H1 (cell line): ENCODE results near the gene NODAL. TPM values are rescaled to one million over a fixed set of nuclear protein-coding genes. Genes with fewer than 3 reads are reported as not detected.

Source experiments
- CTCF ChIA-PET: fragments of 300-600 bp; sonication (Branson Sonifier 250); formaldehyde crosslinking; loops from one replicate; lab custom pipeline; 2021; ENCODE audit not compliant: partially characterized antibody; lab: Charles Lee
- POLR2A ChIA-PET: fragments of 300-600 bp; sonication (Branson Sonifier 250); formaldehyde crosslinking; loops from one replicate; lab custom pipeline; 2021; ENCODE audit warnings: inconsistent platforms; ENCODE audit not compliant: partially characterized antibody; lab: Charles Lee
- DNase-seq, 2 experiments: peaks; one replicate each; pipeline versions ENCODE4 v3.0.0 to v3.0.0-alpha.2; 2010 to 2022; ENCODE audit warnings: low spot score in 2 of 2, low read depth in 1 of 2, mixed read lengths in 1 of 2
- FAIRE-seq: peaks from 2 replicates; lab custom pipeline; 2011; peaks lifted over from hg19 to GRCh38; lab: Jason Lieb, UNC
- H2AFZ ChIP-seq: 2 replicates; pipeline ENCODE4 v1.8.1; 2012; ENCODE audit warnings: low read length, inconsistent platforms
- H2AK5ac ChIP-seq: 2 replicates; pipeline ENCODE4 v1.6.1; 2013; ENCODE audit warnings: low read depth, low read length
- H2BK120ac ChIP-seq: replicated peaks from 2 replicates; pipeline ENCODE3; 2013; ENCODE audit warnings: low read depth, low read length, inconsistent platforms
- H2BK12ac ChIP-seq: 2 replicates; pipeline ENCODE4 v1.6.1; 2013; ENCODE audit warnings: low read depth, low read length
- H2BK15ac ChIP-seq: 2 replicates; pipeline ENCODE4 v1.6.1; 2013; ENCODE audit warnings: low read length
- H2BK20ac ChIP-seq: 2 replicates; pipeline ENCODE4 v1.6.1; 2013; ENCODE audit warnings: low read length
- H2BK5ac ChIP-seq: 2 replicates; pipeline ENCODE4 v1.6.1; 2013; ENCODE audit warnings: low read depth, low read length
- H3K14ac ChIP-seq: 2 replicates; pipeline ENCODE4 v1.6.1; 2013; ENCODE audit warnings: inconsistent platforms; ENCODE audit not compliant: insufficient read length
- H3K18ac ChIP-seq: 2 replicates; pipeline ENCODE4 v1.6.1; 2013; ENCODE audit warnings: low read length; ENCODE audit errors: extremely low read depth
- H3K23ac ChIP-seq: 2 replicates; pipeline ENCODE4 v1.6.1; 2013; ENCODE audit warnings: inconsistent platforms; ENCODE audit not compliant: insufficient read length
- H3K23me2 ChIP-seq: 2 replicates; pipeline ENCODE4 v1.6.1; 2013; ENCODE audit warnings: low read depth, low read length
- H3K27ac ChIP-seq: 2 replicates; pipeline ENCODE4 v1.6.1; 2011; ENCODE audit warnings: low read depth, low read length, inconsistent platforms
- H3K27me3 ChIP-seq, 4 experiments: replicated peaks in 1 of 4; 1 replicate in 1 of 4; 2 replicates in 3 of 4; pipeline versions ENCODE4 v1.6.1 to v1.8.1; 2011 to 2013; ENCODE audit warnings: low read length in 3 of 4, mild to moderate bottlenecking in 3 of 4, inconsistent platforms in 2 of 4, mixed read lengths in 2 of 4, moderate library complexity in 1 of 4; ENCODE audit not compliant: control insufficient read depth in 3 of 4, insufficient read depth in 3 of 4; ENCODE audit errors: extremely low read depth in 1 of 4
- H3K36me3 ChIP-seq, 4 experiments: 2 replicates each; pipeline versions ENCODE4 v1.6.1 to v1.8.1; 2011 to 2013; ENCODE audit warnings: mild to moderate bottlenecking in 4 of 4, low read length in 3 of 4, moderate library complexity in 2 of 4, control low read depth in 1 of 4, inconsistent platforms in 1 of 4; ENCODE audit not compliant: insufficient read depth in 4 of 4, control insufficient read depth in 2 of 4
- H3K4ac ChIP-seq: replicated peaks from 2 replicates; pipeline ENCODE3; 2013; ENCODE audit warnings: low read length, low read depth, mixed read lengths, inconsistent platforms; ENCODE audit not compliant: insufficient read length
- H3K4me1 ChIP-seq, 4 experiments: replicated peaks in 1 of 4; 1 replicate in 1 of 4; 2 replicates in 3 of 4; pipeline versions ENCODE4 v1.6.1 to v1.8.1; 2011 to 2013; ENCODE audit warnings: low read length in 3 of 4, inconsistent platforms in 2 of 4, mixed read lengths in 1 of 4; ENCODE audit not compliant: insufficient read depth in 4 of 4, control insufficient read depth in 3 of 4
- H3K4me2 ChIP-seq, 2 experiments: 2 replicates each; pipeline versions ENCODE4 v1.6.1 to v1.8.1; 2011 to 2013; ENCODE audit warnings: low read depth in 2 of 2, low read length in 2 of 2, control low read depth in 1 of 2, inconsistent platforms in 1 of 2, mild to moderate bottlenecking in 1 of 2; ENCODE audit not compliant: insufficient read depth in 1 of 2
- H3K4me3 ChIP-seq, 4 experiments: fragments of 200-600, 300-600 bp in 1 of 4; sonication (generic), shearing (Covaris generic), sonication (Bioruptor Twin) in 1 of 4; 2 replicates each; pipeline versions ENCODE4 v1.5.1 to v1.8.1; 2011 to 2016; ENCODE audit warnings: low read length in 4 of 4, low read depth in 3 of 4, control low read depth in 2 of 4, inconsistent platforms in 2 of 4, mild to moderate bottlenecking in 2 of 4, mixed read lengths in 1 of 4, moderate library complexity in 1 of 4; ENCODE audit not compliant: insufficient read depth in 2 of 4; ENCODE audit errors: extremely low read depth in 1 of 4
- H3K56ac ChIP-seq: replicated peaks from 2 replicates; pipeline ENCODE3; 2013; ENCODE audit warnings: low read depth, mild to moderate bottlenecking, mixed read lengths, low read length, inconsistent platforms; ENCODE audit not compliant: insufficient read length
- H3K79me1 ChIP-seq: 2 replicates; pipeline ENCODE4 v1.6.1; 2013; ENCODE audit warnings: low read depth, low read length, control low read depth
- H3K79me2 ChIP-seq, 2 experiments: 2 replicates each; pipeline versions ENCODE4 v1.6.1 to v1.8.1; 2012 to 2013; ENCODE audit warnings: low read length in 2 of 2, mild to moderate bottlenecking in 2 of 2, inconsistent platforms in 1 of 2; ENCODE audit not compliant: insufficient read depth in 2 of 2, control insufficient read depth in 1 of 2
- H3K9ac ChIP-seq, 4 experiments: replicated peaks in 1 of 4; 1 replicate in 1 of 4; 2 replicates in 3 of 4; pipeline versions ENCODE4 v1.6.1 to v1.8.1; 2011 to 2013; ENCODE audit warnings: low read depth in 3 of 4, low read length in 3 of 4, control low read depth in 2 of 4, mild to moderate bottlenecking in 2 of 4, moderate library complexity in 2 of 4, inconsistent platforms in 1 of 4; ENCODE audit errors: extremely low read depth in 1 of 4
- H3K9me3 ChIP-seq, 2 experiments: 2 replicates each; pipeline versions ENCODE4 v1.6.1 to v1.8.1; 2012 to 2013; ENCODE audit warnings: mild to moderate bottlenecking in 2 of 2, moderate library complexity in 2 of 2, control low read depth in 1 of 2, inconsistent platforms in 1 of 2, low read depth in 1 of 2, low read length in 1 of 2, mixed read lengths in 1 of 2; ENCODE audit not compliant: insufficient read depth in 2 of 2
- H4K20me1 ChIP-seq, 2 experiments: replicated peaks in 1 of 2; 2 replicates each; pipeline versions ENCODE3 to v1.8.1; 2011 to 2013; ENCODE audit warnings: inconsistent platforms in 2 of 2, low read length in 2 of 2, mild to moderate bottlenecking in 1 of 2; ENCODE audit not compliant: insufficient read depth in 2 of 2, control insufficient read depth in 1 of 2
- H4K5ac ChIP-seq: 2 replicates; pipeline ENCODE4 v1.6.1; 2013; ENCODE audit warnings: low read length, low read depth, mixed read lengths, inconsistent platforms; ENCODE audit not compliant: insufficient read length
- H4K8ac ChIP-seq: 2 replicates; pipeline ENCODE4 v1.8.0; 2013; ENCODE audit warnings: mild to moderate bottlenecking, moderate library complexity, low read length, inconsistent platforms; ENCODE audit not compliant: insufficient read depth; ENCODE audit errors: extremely low read depth
- H4K91ac ChIP-seq: replicated peaks from 2 replicates; pipeline ENCODE3; 2013; ENCODE audit warnings: low read length, mixed read lengths, inconsistent platforms; ENCODE audit not compliant: insufficient read length
- CEBPB ChIP-seq: IDR thresholded peaks from 2 replicates; pipeline ENCODE4 v1.6.1; 2012; ENCODE audit warnings: low read depth, low read length
- SP1 ChIP-seq: IDR thresholded peaks from 2 replicates; pipeline ENCODE4 v1.6.1; 2011; ENCODE audit warnings: low read depth, low read length
- WGBS, 2 experiments: shearing (Covaris generic) in 1 of 2; methylation state at CpG; one replicate each; pipeline versions ENCODE4 v1.1.6 to v1.1.7; 2013 to 2015; ENCODE audit warnings: low lambda C conversion rate in 2 of 2, mixed read lengths in 2 of 2, inconsistent platforms in 1 of 2, low coverage in 1 of 2, missing lambda C conversion rate in 1 of 2; ENCODE audit not compliant: insufficient replicate concordance in 2 of 2, insufficient coverage in 1 of 2, insufficient read length in 1 of 2; ENCODE audit errors: extremely low coverage in 1 of 2, missing lambda C conversion rate in 1 of 2; 5-methylcytosine and 5-hydroxymethylcytosine counted together
- polyA plus RNA-seq, 7 experiments: library from polyadenylated mRNA; depleted of rRNA in 3 of 7; stranded (reverse) in 5 of 7; unstranded in 2 of 7; fragments of >200 nt in 5 of 7; fragments of 200-250 nt in 2 of 7; gene quantifications; 1 replicate in 5 of 7; 2 replicates in 1 of 7; 4 replicates in 1 of 7; pipeline versions ENCODE4 v1.2.1 to v1.2.3, GENCODE V29; 2011 to 2013; ENCODE audit warnings: missing spikeins in 2 of 7, mixed read lengths in 2 of 7
- total RNA-seq: library from RNA; stranded (reverse); fragmentation: NEBNext Ultra II Directional; extraction: Animal tissue kit (Norgen Biotek cat#: 25700); gene quantifications from 2 replicates; pipeline ENCODE4 v1.2.1, GENCODE V29; 2021

Gene NODAL
- total and polyA plus RNA-seq, 2 of the 8 experiments (the other 6 are each of a cell fraction or from before 2014, with no cell fraction given), result 2.0 to 7.3 TPM

DNA sequence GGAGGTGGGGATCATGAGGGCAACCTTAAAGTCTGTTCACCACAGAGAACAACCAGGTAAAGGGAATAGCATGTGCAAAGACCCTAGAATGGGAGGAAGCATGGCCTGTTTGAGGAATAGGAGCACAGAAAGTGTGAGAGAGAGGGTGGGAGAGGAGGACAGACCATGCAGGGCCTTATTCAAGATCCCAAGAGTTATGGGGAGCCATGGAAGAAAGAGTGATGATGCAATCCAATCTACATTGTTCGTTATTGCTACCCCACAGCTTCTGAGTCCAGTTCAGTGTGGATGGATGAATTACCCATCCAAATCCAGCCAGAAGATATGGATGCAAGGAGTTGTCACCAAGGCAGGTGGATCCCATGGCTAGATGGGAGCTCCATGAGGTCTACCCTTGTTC, 45.3 kb downstream of the NODAL start:
- H3K18ac ChIP-seq, result no peak overlapping the region
- DNase-seq, result no peak
- H4K8ac ChIP-seq, result no peak overlapping the region
- H2BK15ac ChIP-seq, result no peak overlapping the region
- TF ChIP-seq CEBPB, result peak; percentile 37; the same call in 1 of the 2 replicates
- TF ChIP-seq SP1, result no peak
- no peaks in the 10 kb centered on the region for H3K9me3 ChIP-seq
- no peak overlapping the region for H3K27ac ChIP-seq
- no peak overlapping the region for H2BK20ac ChIP-seq
- no peaks in the 10 kb centered on the region for H3K36me3 ChIP-seq
- no peak overlapping the region for H3K4me3 ChIP-seq
- no peaks in the 10 kb centered on the region for H3K23me2 ChIP-seq
- no peak overlapping the region for H4K5ac ChIP-seq
- no peak overlapping the region for H4K91ac ChIP-seq
- H2AK5ac ChIP-seq, result no peak overlapping the region
- no peaks in the 10 kb centered on the region for H3K27me3 ChIP-seq
- no peak overlapping the region for H3K56ac ChIP-seq
- FAIRE-seq, result no peak
- H2BK12ac ChIP-seq, result no peak overlapping the region
- H3K4me2 ChIP-seq, result no peak overlapping the region
- no peak overlapping the region for H3K23ac ChIP-seq
- H2BK120ac ChIP-seq, result no peak overlapping the region
- H4K20me1 ChIP-seq, result no peaks in the 10 kb centered on the region
- CTCF ChIA-PET, result interaction anchor here (0.8 to 3.0 kb wide), 5 partner anchors 9 to 129 kb away, joined by 3 to 9 read pairs (median 5); no protein-coding TSS in a partner anchor
- H3K9ac ChIP-seq, result no peak overlapping the region; a peak in 1 of 7 replicates
- no peak overlapping the region for H2AFZ ChIP-seq
- no peak overlapping the region for H2BK5ac ChIP-seq
- no peaks in the 10 kb centered on the region for H3K79me2 ChIP-seq
- H3K4me1 ChIP-seq, result no peaks in the 10 kb centered on the region
- H3K79me1 ChIP-seq, result no peaks in the 10 kb centered on the region
- WGBS, 2 experiments, result 71% methylated on average over 1 of the region's 1 CpG; no CpG with 5 or more reads in 1 of the 2 experiments
- H3K14ac ChIP-seq, result no peak overlapping the region
- no peak overlapping the region for H3K4ac ChIP-seq
- POLR2A ChIA-PET, result interaction anchor here (1.4 to 1.8 kb wide), 2 partner anchors 8 to 12 kb away, joined by 3 to 5 read pairs; no protein-coding TSS in a partner anchor
